Duodenal mucosa (tissue), 2 donors: ENCODE results near the gene WHRN.

Source experiments
- H3K27ac ChIP-seq: one replicate; pipeline ENCODE4 v1.7.0; 2013; ENCODE audit warnings: low read depth, low read length
- H3K27me3 ChIP-seq, 2 donors: one replicate each; pipeline ENCODE4 v1.7.0; 2013; ENCODE audit warnings: low read length in 2 of 2, control low read depth in 1 of 2; ENCODE audit not compliant: insufficient read depth in 2 of 2, control insufficient read depth in 1 of 2
- H3K36me3 ChIP-seq, 2 donors: one replicate each; pipeline ENCODE4 v1.7.0; 2013; ENCODE audit warnings: low read length in 2 of 2, control low read depth in 1 of 2; ENCODE audit not compliant: insufficient read depth in 2 of 2, control insufficient read depth in 1 of 2
- H3K4me1 ChIP-seq, 2 donors: one replicate each; pipeline ENCODE4 v1.7.0; 2013; ENCODE audit warnings: low read length in 2 of 2, control low read depth in 1 of 2; ENCODE audit not compliant: insufficient read depth in 2 of 2, control insufficient read depth in 1 of 2
- H3K4me3 ChIP-seq, 2 donors: one replicate each; pipeline ENCODE4 v1.7.0; 2013; ENCODE audit warnings: low read length in 2 of 2, low read depth in 1 of 2
- H3K9ac ChIP-seq, 2 donors: one replicate each; pipeline ENCODE4 v1.7.0; 2013; ENCODE audit warnings: low read length in 2 of 2, low read depth in 1 of 2
- H3K9me3 ChIP-seq, 2 donors: one replicate each; pipeline ENCODE4 v1.7.0; 2013; ENCODE audit warnings: low read length in 2 of 2, control low read depth in 1 of 2; ENCODE audit not compliant: control insufficient read depth in 1 of 2

Gene WHRN

GRCh38 chr9:114450833-114451706 lies 54.2 kb downstream of the WHRN start:
- no peaks in the 10 kb centered on the region for H3K27me3 ChIP-seq
- H3K9me3 ChIP-seq, result peaks cover 0 to 2% of the 10 kb centered on the region in 2 donors
- H3K4me1 ChIP-seq, result peaks cover 11 to 15% of the 10 kb centered on the region in 2 donors
- no peak overlapping the region for H3K27ac ChIP-seq
- H3K9ac ChIP-seq, result no peak overlapping the region
- H3K4me3 ChIP-seq, result no peak overlapping the region
- no peaks in the 10 kb centered on the region for H3K36me3 ChIP-seq

DNA sequence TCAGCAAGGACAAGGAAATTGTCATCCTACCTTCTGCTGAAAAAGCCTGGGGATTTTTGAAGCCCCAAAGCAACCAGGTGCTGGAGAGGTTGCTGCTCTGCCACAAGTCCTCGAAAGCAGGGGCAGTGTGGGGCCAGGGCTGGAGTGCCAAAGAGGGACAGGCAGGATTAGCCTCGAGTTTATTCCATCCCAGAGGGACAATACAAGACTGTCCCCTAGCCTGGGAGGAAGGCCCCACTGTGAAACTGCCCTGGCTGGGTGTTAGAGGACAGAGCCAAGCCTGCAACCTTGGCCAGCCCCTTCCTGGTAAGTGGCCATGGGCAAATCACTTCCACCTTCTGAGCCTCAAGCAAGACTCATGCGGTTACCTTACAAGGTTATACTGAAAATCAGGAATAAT lies 55.1 kb downstream of the WHRN start:
- H3K27me3 ChIP-seq, result no peaks in the 10 kb centered on the region
- peaks cover 11 to 15% of the 10 kb centered on the region in 2 donors for H3K4me1 ChIP-seq
- H3K9me3 ChIP-seq, result peaks cover 0 to 2% of the 10 kb centered on the region in 2 donors
- H3K9ac ChIP-seq, result no peak overlapping the region
- H3K27ac ChIP-seq, result no peak overlapping the region
- H3K4me3 ChIP-seq, result no peak overlapping the region
- no peaks in the 10 kb centered on the region for H3K36me3 ChIP-seq

DNA sequence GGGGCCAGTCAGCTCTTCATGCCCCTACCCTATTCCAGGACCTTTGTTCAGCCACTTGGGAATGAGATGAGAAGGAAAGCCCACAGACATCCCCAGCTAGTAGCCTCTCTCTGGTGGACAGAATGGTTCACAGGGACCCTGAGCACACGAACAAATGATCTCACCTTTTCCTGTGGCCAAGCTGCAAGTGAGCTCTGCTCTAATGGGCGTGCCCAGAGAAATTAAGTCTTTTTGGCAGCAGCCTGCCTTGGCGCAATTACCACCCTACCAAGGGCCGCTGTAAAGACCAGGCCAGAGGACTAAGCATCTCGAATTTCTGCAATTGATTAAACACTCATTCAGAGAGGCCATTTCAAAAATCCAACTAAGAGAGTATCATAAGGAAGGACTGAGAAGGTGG lies 56.0 kb downstream of the WHRN start:
- Histone ChIP-seq H3K4me3 (no peak overlapping the region), H3K27ac (no peak overlapping the region), H3K27me3 (no peaks in the 10 kb centered on the region), H3K9ac (no peak overlapping the region), H3K9me3 (peaks cover 0 to 2% of the 10 kb centered on the region in 2 donors), H3K4me1 (peaks cover 11 to 15% of the 10 kb centered on the region in 2 donors), H3K36me3 (no peaks in the 10 kb centered on the region)

DNA sequence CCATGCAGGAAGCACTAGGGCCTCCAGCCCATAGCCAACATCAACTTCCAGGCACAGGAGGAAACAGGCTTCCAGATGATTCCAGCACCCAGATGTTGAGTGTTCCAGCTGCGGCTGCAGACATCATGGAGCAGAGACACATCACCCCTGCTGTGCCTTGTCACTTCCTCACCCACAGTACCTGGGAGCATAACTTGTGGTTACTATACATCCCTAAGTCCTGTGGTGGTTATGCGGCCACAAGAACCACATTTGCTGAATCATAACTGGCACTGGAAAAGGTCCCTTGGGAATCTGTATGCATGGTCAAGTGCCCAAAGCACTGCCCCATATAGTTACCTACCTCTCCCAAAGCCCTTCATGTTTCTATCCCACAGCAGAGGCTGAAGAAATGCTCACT lies 56.6 kb downstream of the WHRN start:
- Histone ChIP-seq H3K4me3 (no peak overlapping the region), H3K36me3 (no peaks in the 10 kb centered on the region), H3K9me3 (no peaks in the 10 kb centered on the region), H3K9ac (no peak overlapping the region), H3K27ac (no peak overlapping the region), H3K27me3 (no peaks in the 10 kb centered on the region), H3K4me1 (peaks cover 11 to 15% of the 10 kb centered on the region in 2 donors)

GRCh38 chr9:114446672-114447450 lies 58.4 kb downstream of the WHRN start:
- no peaks in the 10 kb centered on the region for H3K9me3 ChIP-seq
- no peak overlapping the region for H3K4me3 ChIP-seq
- peaks cover 0 to 7% of the 10 kb centered on the region in 2 donors for H3K4me1 ChIP-seq
- H3K27me3 ChIP-seq, result no peaks in the 10 kb centered on the region
- H3K27ac ChIP-seq, result no peak overlapping the region
- H3K36me3 ChIP-seq, result no peaks in the 10 kb centered on the region
- no peak overlapping the region for H3K9ac ChIP-seq

DNA sequence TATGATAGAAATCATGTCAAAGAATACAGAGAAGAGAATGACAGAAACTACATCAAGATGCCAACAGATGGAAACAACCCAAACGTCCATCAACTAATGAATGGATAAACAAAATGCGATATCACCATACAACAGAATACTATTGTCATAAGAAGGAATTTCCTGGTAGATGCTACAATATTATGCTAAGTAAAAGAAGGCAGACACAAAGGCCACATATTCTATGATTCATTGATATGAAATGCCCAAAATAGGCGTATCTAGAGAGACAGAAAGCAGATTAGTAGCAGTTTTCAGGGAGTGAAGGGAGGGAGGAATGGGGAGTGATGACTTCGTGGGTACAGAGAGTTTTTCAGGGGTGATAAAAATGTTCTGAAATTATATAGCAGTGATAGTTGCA lies 59.2 kb downstream of the WHRN start:
- H3K9ac ChIP-seq, result no peak overlapping the region
- H3K4me3 ChIP-seq, result no peak overlapping the region
- H3K4me1 ChIP-seq, result peaks cover 0 to 1% of the 10 kb centered on the region in 2 donors
- no peak overlapping the region for H3K27ac ChIP-seq
- H3K9me3 ChIP-seq, result no peaks in the 10 kb centered on the region
- H3K36me3 ChIP-seq, result no peaks in the 10 kb centered on the region
- H3K27me3 ChIP-seq, result no peaks in the 10 kb centered on the region

- no peak overlapping the region for H3K27ac ChIP-seq
- no peaks in the 10 kb centered on the region for H3K9me3 ChIP-seq
- no peaks in the 10 kb centered on the region for H3K36me3 ChIP-seq
- H3K4me3 ChIP-seq, result no peak overlapping the region
- H3K9ac ChIP-seq, result no peak overlapping the region
- H3K4me1 ChIP-seq, result no peaks in the 10 kb centered on the region
- no peaks in the 10 kb centered on the region for H3K27me3 ChIP-seq
Measured at GRCh38 chr9:114445616-114446015, 59.7 kb downstream of the WHRN start.

DNA sequence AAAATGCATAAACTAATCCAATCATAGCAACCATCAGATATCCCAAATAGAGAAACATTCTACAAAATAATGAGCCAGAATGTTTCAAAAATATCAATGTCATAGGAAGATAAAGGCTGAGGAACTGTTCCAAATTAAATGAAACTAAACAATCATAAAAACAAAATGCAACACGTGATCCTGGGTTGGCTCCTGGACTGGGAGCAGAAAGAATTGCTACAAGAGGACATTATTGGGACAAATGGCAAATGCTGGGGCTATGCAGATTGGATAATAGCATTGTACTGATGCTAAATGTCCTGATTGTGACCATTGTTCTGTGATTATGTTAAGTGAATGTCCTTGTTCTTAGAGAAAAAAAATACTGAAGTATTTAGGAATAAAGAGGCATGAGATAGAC lies 63.3 kb downstream of the WHRN start:
- Histone ChIP-seq H3K36me3 (no peaks in the 10 kb centered on the region), H3K4me3 (no peak overlapping the region), H3K27ac (no peak overlapping the region), H3K9ac (no peak overlapping the region), H3K9me3 (no peaks in the 10 kb centered on the region), H3K27me3 (no peaks in the 10 kb centered on the region), H3K4me1 (no peaks in the 10 kb centered on the region)

DNA sequence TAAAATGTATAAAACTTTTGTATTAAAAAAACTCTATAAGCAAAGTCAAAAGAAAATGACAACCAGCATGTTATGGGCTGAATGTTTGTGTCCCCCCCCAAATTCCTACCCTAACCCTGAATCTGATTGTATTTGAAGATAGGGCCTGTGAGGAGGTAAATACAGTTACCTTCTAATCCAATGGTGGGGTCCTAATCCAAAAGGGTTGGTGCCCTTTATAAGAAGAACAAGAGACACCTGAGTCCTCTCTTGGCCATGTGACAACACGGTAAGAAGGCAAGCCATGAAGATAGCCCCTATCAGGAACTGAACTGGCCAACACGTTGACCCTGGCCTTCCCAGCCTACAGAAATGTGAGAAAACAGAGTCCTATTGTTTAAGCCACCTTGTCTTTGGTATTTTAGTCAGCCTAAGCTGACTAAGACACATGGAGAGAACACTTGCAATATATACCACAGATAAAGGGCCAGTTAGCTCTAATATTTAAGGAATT lies 67.8 kb downstream of the WHRN start:
- Histone ChIP-seq H3K36me3 (no peaks in the 10 kb centered on the region), H3K27me3 (no peaks in the 10 kb centered on the region), H3K27ac (no peak overlapping the region), H3K9ac (no peak overlapping the region), H3K4me3 (no peak overlapping the region), H3K9me3 (no peaks in the 10 kb centered on the region), H3K4me1 (no peaks in the 10 kb centered on the region)

- Histone ChIP-seq H3K4me1 (no peaks in the 10 kb centered on the region), H3K27ac (no peak overlapping the region), H3K36me3 (no peaks in the 10 kb centered on the region), H3K27me3 (no peaks in the 10 kb centered on the region), H3K9ac (no peak overlapping the region), H3K4me3 (no peak overlapping the region), H3K9me3 (no peaks in the 10 kb centered on the region)
Measured at GRCh38 chr9:114434878-114435311, 70.4 kb downstream of the WHRN start.
